HepG2 (cell line): ENCODE results near the gene SGF29. TPM values are rescaled to one million over a fixed set of nuclear protein-coding genes. Genes with fewer than 3 reads are reported as not detected.

Experiments used
- ATAC-seq: fragments of 200-7000 bp; cut with Tn5 transposase; 3 replicates; pipeline ENCODE4 v1.9.1; 2020; ENCODE audit warnings: mild to moderate bottlenecking, moderate library complexity
- BruUV-seq: library from RNA; stranded (reverse); fragments of 400-500 nt; replicated peaks from 2 replicates; lab custom pipeline; 2021; lab: Mats Ljungman, UMichigan
- CTCF ChIA-PET: fragments of 300-600 bp; formaldehyde crosslinking; extraction: SDS; loops from one replicate; lab custom pipeline; 2021; ENCODE audit warnings: low total read pairs, inconsistent platforms, low intra/inter-chr PET ratio; lab: Yijun Ruan, JAX
- POLR2A ChIA-PET: fragments of 350-600 bp; sonication (Branson Sonifier 250); formaldehyde crosslinking; loops from one replicate; lab custom pipeline; 2020; ENCODE audit warnings: antibody characterized with exemption, inconsistent platforms; lab: Yijun Ruan, JAX
- DNase-seq: peaks from one replicate; pipeline ENCODE4 v3.0.0-alpha.2; 2015; ENCODE audit warnings: low spot score
- FAIRE-seq: peaks from 3 replicates; lab custom pipeline; 2011; peaks lifted over from hg19 to GRCh38; lab: Jason Lieb, UNC
- H2AFZ ChIP-seq: one replicate; pipeline ENCODE4 v1.6.1; 2011; ENCODE audit warnings: low read length, inconsistent platforms
- H3K27ac ChIP-seq: fragments of 300-600 bp; 3 replicates; pipeline ENCODE4 v1.8.0; 2011; ENCODE audit warnings: mixed run types, mild to moderate bottlenecking, mixed read lengths, low read length, inconsistent platforms; ENCODE audit not compliant: insufficient read depth; ENCODE audit errors: extremely low read length
- H3K27me3 ChIP-seq, 2 experiments: fragments of 200-600 bp in 1 of 2; 2 replicates in 1 of 2; 3 replicates in 1 of 2; pipeline versions ENCODE4 v1.6.0 to v1.8.0; 2011; ENCODE audit warnings: low read length in 2 of 2, mild to moderate bottlenecking in 2 of 2, moderate library complexity in 2 of 2, inconsistent platforms in 1 of 2; ENCODE audit not compliant: insufficient read depth in 2 of 2, control insufficient read depth in 1 of 2
- H3K36me3 ChIP-seq, 2 experiments: fragments of 200-600 bp in 1 of 2; replicated peaks in 1 of 2; 2 replicates in 1 of 2; 3 replicates in 1 of 2; pipeline versions ENCODE4 v1.5.1 to v1.8.0; 2011; ENCODE audit warnings: low read length in 2 of 2, inconsistent platforms in 1 of 2; ENCODE audit not compliant: insufficient read depth in 2 of 2, control insufficient read depth in 1 of 2
- H3K4me1 ChIP-seq: 2 replicates; pipeline ENCODE4 v1.5.1; 2012; ENCODE audit warnings: low read length, inconsistent platforms; ENCODE audit not compliant: insufficient read depth
- H3K4me2 ChIP-seq: 2 replicates; pipeline ENCODE4 v1.6.0; 2011; ENCODE audit warnings: low read depth, low read length, inconsistent platforms
- H3K4me3 ChIP-seq, 3 experiments: fragments of 200-600 bp in 1 of 3; sonication (generic), shearing (Covaris generic) in 1 of 3; replicated peaks in 1 of 3; 2 replicates each; pipeline ENCODE4 v1.5.1; 2011 to 2016; ENCODE audit warnings: low read length in 3 of 3, inconsistent platforms in 2 of 3, low read depth in 2 of 3, mild to moderate bottlenecking in 2 of 3, control low read depth in 1 of 3, mixed read lengths in 1 of 3; ENCODE audit not compliant: insufficient read depth in 1 of 3
- H3K79me2 ChIP-seq: one replicate; pipeline ENCODE4 v1.6.1; 2011; ENCODE audit warnings: low read length, inconsistent platforms; ENCODE audit not compliant: insufficient read depth
- H3K9ac ChIP-seq: 2 replicates; pipeline ENCODE4 v1.6.0; 2011; ENCODE audit warnings: mild to moderate bottlenecking, low read depth, low read length, inconsistent platforms; ENCODE audit not compliant: insufficient read depth
- H3K9me3 ChIP-seq: 2 replicates; pipeline ENCODE4 v1.5.1; 2012; ENCODE audit warnings: mild to moderate bottlenecking, low read length
- H4K20me1 ChIP-seq: 2 replicates; pipeline ENCODE4 v1.6.0; 2011; ENCODE audit warnings: inconsistent platforms, mild to moderate bottlenecking, low read length, moderate library complexity; ENCODE audit not compliant: insufficient read depth
- ADNP ChIP-seq: sonication (generic); formaldehyde crosslinking; IDR thresholded peaks from 2 replicates; pipeline ENCODE4 v1.4.0; 2020; ENCODE audit warnings: missing genetic modification reagents
- HDAC2 ChIP-seq: sonication (generic); formaldehyde crosslinking; IDR thresholded peaks from 2 replicates; pipeline ENCODE4 v1.4.0; 2020; ENCODE audit warnings: missing genetic modification reagents
- HNF1A ChIP-seq, 2 experiments: sonication (generic) in 1 of 2; formaldehyde crosslinking in 1 of 2; IDR thresholded peaks; 2 replicates each; pipeline versions ENCODE4 v1.4.0 to v1.6.1; 2016 to 2020; ENCODE audit warnings: borderline replicate concordance in 1 of 2, low read depth in 1 of 2, mild to moderate bottlenecking in 1 of 2, missing genetic modification reagents in 1 of 2
- HNF1B ChIP-seq: sonication (generic); formaldehyde crosslinking; IDR thresholded peaks from 2 replicates; pipeline ENCODE4 v1.5.1; 2020; ENCODE audit warnings: mild to moderate bottlenecking, moderate library complexity, missing genetic modification reagents
- HOMEZ ChIP-seq: IDR thresholded peaks from 2 replicates; pipeline ENCODE4 v1.6.1; 2016; ENCODE audit warnings: low read depth
- MXD3 ChIP-seq: IDR thresholded peaks from 2 replicates; pipeline ENCODE4 v1.6.1; 2016; ENCODE audit warnings: mild to moderate bottlenecking, missing biosample characterization, missing genetic modification reagents
- RNF2 ChIP-seq: fragments of 450-650 bp; conservative IDR thresholded peaks from 2 replicates; pipeline ENCODE4 v1.6.1; 2016; ENCODE audit warnings: low read depth
- ZMYM4 ChIP-seq: sonication (generic); formaldehyde crosslinking; IDR thresholded peaks from 2 replicates; pipeline ENCODE4 v1.8.1; 2023; ENCODE audit warnings: mild to moderate bottlenecking, missing genetic modification reagents
- ZNF292 ChIP-seq: sonication (generic); formaldehyde crosslinking; IDR thresholded peaks from 2 replicates; pipeline ENCODE4 v1.8.1; 2022; ENCODE audit warnings: mild to moderate bottlenecking, low read depth, missing genetic modification reagents, borderline replicate concordance
- ZNF616 ChIP-seq: sonication (generic); formaldehyde crosslinking; IDR thresholded peaks from 2 replicates; pipeline ENCODE4 v1.5.0; 2020; ENCODE audit warnings: low read depth, mild to moderate bottlenecking, missing genetic modification reagents
- ZNF770 ChIP-seq: sonication (generic); formaldehyde crosslinking; IDR thresholded peaks from 2 replicates; pipeline ENCODE4 v1.5.0; 2020; ENCODE audit warnings: mild to moderate bottlenecking, missing genetic modification reagents
- ZNF891 ChIP-seq: sonication (generic); formaldehyde crosslinking; IDR thresholded peaks from 2 replicates; pipeline ENCODE4 v1.5.0; 2020; ENCODE audit warnings: mild to moderate bottlenecking, missing genetic modification reagents
- WGBS: methylation state at CpG from one replicate; pipeline ENCODE4 v1.1.6; 2017; ENCODE audit warnings: low lambda C conversion rate; 5-methylcytosine and 5-hydroxymethylcytosine counted together
- in situ Hi-C: cut with HindIII; loops from 2 replicates; pipeline ENCODE4 v1.10.0; 2017; ENCODE audit warnings: low pct_unique_long_range_greater_than_20kb; ENCODE audit not compliant: extremely low pct_ligation_motif_present
- intact Hi-C: fragments of 100-400 bp; cut with micrococcal nuclease; formaldehyde crosslinking; loops from one replicate; pipeline ENCODE4 v1.10.0; 2022; ENCODE audit not compliant: unreplicated experiment
- polyA plus RNA-seq, 8 experiments: library from polyadenylated mRNA; depleted of rRNA in 3 of 8; stranded (reverse) in 7 of 8; unstranded in 1 of 8; fragments of >200 nt; fragmentation: Illumina TruSeq in 4 of 8; extraction: Trizol in 4 of 8; gene quantifications; 2 replicates each; pipeline versions ENCODE4 v1.2.1 to v1.2.3, GENCODE V29; 2011 to 2016; ENCODE audit warnings: low read depth in 4 of 8, missing spikeins in 1 of 8, mixed read lengths in 1 of 8; ENCODE audit not compliant: insufficient read depth in 1 of 8
- total RNA-seq, 5 experiments: library from RNA; depleted of rRNA; stranded (reverse); fragments of >200 nt; fragmentation: Illumina TruSeq; extraction: Trizol; gene quantifications; 2 replicates each; pipeline ENCODE4 v1.2.3, GENCODE V29; 2016; ENCODE audit warnings: low read depth in 1 of 5

SGF29 gene
- total and polyA plus RNA-seq, 2 of the 13 experiments (the other 11 are each of a cell fraction or from before 2014, with no cell fraction given): 5.0 to 29.4 TPM

GRCh38 chr16:28532940-28533647, 20.6 kb upstream of the SGF29 start:
- Histone ChIP-seq H3K4me2 (peak overlapping the region; percentile 60), H3K36me3 (peaks cover 0 to 3% of the 10 kb centered on the region in 2 experiments; a peak in 1 of 5 replicates), H3K4me1 (peaks cover 58% of the 10 kb centered on the region), H2AFZ (no peak overlapping the region), H3K79me2 (peaks cover 6% of the 10 kb centered on the region), H3K9me3 (no peaks in the 10 kb centered on the region), H3K4me3 (no peak overlapping the region), H3K27ac (no peak overlapping the region), H4K20me1 (no peaks in the 10 kb centered on the region), H3K27me3 (no peaks in the 10 kb centered on the region), H3K9ac (no peak overlapping the region)
- BruUV-seq: no TSS peak
- 62% methylated on average over 5 of the region's 5 CpGs for WGBS
- in situ Hi-C loops (no loop called here), intact Hi-C loops (no loop called here)
- CTCF ChIA-PET: no interaction called here
- FAIRE-seq (no peak), DNase-seq (peak; percentile 50), ATAC-seq (peak; percentile 62)
- POLR2A ChIA-PET: interaction anchor here (1.2 to 1.3 kb wide), 2 partner anchors 8 to 76 kb away, joined by 3 to 4 read pairs; partner anchors contain the start of gene SULT1A1
- TF ChIP-seq ZMYM4 (CRISPR knock-in tag): no peak
- TF ChIP-seq HNF1B (CRISPR knock-in tag): 0 out of 2 replicates have a peak, but pooled peaks have one; percentile 16
- no peak for TF ChIP-seq ZNF616
- TF ChIP-seq RNF2: no peak
- TF ChIP-seq MXD3 (CRISPR knock-in tag): no peak
- TF ChIP-seq HDAC2 (CRISPR knock-in tag): 0 out of 2 replicates have a peak, but pooled peaks have one; percentile 7
- 0 out of 2 replicates have a peak, but pooled peaks have one; percentile 14 for TF ChIP-seq ZNF891 (CRISPR knock-in tag)
- TF ChIP-seq HNF1A (IDR thresholded peaks at IDR 0.05; ENCODE audit: low read depth): peak; percentile 62; the same call in 1 of the 2 replicates
- TF ChIP-seq HNF1A (CRISPR knock-in tag; IDR thresholded peaks at IDR 0.05; ENCODE audit: borderline replicate concordance): peak; percentile 17; the same call in 1 of the 2 replicates
- 0 out of 2 replicates have a peak, but pooled peaks have one; percentile 10 for TF ChIP-seq HOMEZ (CRISPR knock-in tag)
- TF ChIP-seq ZNF770 (CRISPR knock-in tag): peak; percentile 98
- 0 out of 2 replicates have a peak, but pooled peaks have one; percentile 6 for TF ChIP-seq ZNF292
- no peak for TF ChIP-seq ADNP (CRISPR knock-in tag)
